ENCODE data around the gene THAP6.

THAP6 gene

DNA sequence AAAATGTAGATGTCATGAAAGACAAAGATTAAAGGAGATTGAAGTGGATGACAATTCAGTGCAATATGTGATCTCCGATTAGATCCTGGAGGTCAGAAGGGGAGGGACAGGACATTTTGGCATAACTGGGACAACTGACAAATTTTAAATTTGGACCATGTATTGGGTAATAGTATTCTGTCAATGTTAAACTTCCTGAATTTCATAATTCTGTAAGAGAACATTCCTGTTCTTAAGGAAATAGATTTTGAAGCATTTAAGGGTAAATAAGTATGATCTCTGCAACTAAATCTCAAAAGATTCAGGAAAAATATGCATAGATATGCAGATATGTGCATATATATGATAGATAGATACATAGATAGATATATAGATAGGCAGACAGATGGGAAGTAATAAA, 52.6 kb downstream of the THAP6 start:
- H3K9me3 ChIP-seq (ENCODE audit: control insufficient read depth, insufficient read depth, low read depth, low read length): no peaks in the 10 kb centered on the region
- POLR2A ChIA-PET: no interaction called here
- CTCF ChIA-PET: no interaction called here
- no peak overlapping the region for H3K4me3 ChIP-seq (ENCODE audit: low read depth, low read length)
- H3K36me3 ChIP-seq (ENCODE audit: control insufficient read depth in 2 of 2, insufficient read depth in 1 of 2, low read length in 2 of 2): no peaks in the 10 kb centered on the region
- no peak overlapping the region for H3K27ac ChIP-seq (ENCODE audit: extremely low read depth, low read depth, low read length)
- TF ChIP-seq ZNF140 (tag by site-specific recombination; IDR thresholded peaks at IDR 0.05) (no peak), TCF7L2 (IDR thresholded peaks at IDR 0.05; ENCODE audit: borderline replicate concordance, low read depth, low read length) (no peak), ZNF571 (tag by site-specific recombination; IDR thresholded peaks at IDR 0.05) (no peak), ZNF10 (tag by site-specific recombination; IDR thresholded peaks at IDR 0.05) (no peak)
- TF ChIP-seq, protein P1, sequence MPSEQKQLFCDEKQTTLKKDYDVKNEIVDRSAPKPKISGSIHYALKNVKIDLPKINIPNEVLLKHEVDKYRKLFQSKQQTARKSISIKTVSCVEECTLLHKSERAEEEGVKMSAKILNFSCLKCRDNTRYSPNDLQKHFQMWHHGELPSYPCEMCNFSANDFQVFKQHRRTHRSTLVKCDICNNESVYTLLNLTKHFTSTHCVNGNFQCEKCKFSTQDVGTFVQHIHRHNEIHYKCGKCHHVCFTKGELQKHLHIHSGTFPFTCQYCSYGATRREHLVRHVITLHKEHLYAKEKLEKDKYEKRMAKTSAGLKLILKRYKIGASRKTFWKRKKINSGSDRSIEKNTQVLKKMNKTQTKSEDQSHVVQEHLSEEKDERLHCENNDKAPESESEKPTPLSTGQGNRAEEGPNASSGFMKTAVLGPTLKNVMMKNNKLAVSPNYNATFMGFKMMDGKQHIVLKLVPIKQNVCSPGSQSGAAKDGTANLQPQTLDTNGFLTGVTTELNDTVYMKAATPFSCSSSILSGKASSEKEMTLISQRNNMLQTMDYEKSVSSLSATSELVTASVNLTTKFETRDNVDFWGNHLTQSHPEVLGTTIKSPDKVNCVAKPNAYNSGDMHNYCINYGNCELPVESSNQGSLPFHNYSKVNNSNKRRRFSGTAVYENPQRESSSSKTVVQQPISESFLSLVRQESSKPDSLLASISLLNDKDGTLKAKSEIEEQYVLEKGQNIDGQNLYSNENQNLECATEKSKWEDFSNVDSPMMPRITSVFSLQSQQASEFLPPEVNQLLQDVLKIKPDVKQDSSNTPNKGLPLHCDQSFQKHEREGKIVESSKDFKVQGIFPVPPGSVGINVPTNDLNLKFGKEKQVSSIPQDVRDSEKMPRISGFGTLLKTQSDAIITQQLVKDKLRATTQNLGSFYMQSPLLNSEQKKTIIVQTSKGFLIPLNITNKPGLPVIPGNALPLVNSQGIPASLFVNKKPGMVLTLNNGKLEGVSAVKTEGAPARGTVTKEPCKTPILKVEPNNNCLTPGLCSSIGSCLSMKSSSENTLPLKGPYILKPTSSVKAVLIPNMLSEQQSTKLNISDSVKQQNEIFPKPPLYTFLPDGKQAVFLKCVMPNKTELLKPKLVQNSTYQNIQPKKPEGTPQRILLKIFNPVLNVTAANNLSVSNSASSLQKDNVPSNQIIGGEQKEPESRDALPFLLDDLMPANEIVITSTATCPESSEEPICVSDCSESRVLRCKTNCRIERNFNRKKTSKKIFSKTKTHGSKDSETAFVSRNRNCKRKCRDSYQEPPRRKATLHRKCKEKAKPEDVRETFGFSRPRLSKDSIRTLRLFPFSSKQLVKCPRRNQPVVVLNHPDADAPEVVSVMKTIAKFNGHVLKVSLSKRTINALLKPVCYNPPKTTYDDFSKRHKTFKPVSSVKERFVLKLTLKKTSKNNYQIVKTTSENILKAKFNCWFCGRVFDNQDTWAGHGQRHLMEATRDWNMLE (tag by site-specific recombination; conservative IDR thresholded peaks at IDR 0.05; ENCODE audit: low read depth): no peak
- TF ChIP-seq, protein P2, sequence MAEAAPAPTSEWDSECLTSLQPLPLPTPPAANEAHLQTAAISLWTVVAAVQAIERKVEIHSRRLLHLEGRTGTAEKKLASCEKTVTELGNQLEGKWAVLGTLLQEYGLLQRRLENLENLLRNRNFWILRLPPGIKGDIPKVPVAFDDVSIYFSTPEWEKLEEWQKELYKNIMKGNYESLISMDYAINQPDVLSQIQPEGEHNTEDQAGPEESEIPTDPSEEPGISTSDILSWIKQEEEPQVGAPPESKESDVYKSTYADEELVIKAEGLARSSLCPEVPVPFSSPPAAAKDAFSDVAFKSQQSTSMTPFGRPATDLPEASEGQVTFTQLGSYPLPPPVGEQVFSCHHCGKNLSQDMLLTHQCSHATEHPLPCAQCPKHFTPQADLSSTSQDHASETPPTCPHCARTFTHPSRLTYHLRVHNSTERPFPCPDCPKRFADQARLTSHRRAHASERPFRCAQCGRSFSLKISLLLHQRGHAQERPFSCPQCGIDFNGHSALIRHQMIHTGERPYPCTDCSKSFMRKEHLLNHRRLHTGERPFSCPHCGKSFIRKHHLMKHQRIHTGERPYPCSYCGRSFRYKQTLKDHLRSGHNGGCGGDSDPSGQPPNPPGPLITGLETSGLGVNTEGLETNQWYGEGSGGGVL (tag by site-specific recombination; IDR thresholded peaks at IDR 0.05): no peak
- no peaks in the 10 kb centered on the region for H3K4me1 ChIP-seq (ENCODE audit: control insufficient read depth, insufficient read depth, low read length)

DNA sequence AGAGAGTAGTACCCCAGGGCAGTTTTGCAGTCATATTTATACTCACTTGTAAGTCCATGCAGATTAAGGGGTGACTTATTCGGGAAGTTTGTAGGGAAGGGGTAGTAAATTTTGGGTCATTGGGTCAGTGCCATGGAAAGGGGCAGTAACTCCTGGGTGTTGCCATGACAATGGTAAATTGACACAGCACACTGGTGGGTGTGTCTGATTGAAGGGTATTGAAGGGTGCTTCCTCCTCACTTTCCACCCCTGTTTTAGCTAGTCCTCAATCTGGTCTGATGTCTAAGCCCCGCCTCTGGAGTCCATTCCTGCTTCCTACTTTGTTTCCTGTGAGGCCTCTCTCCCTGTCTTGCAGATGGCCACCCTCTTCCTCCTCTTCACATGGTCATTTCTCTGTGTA, 53.5 kb downstream of the THAP6 start:
- no peaks in the 10 kb centered on the region for H3K4me1 ChIP-seq (ENCODE audit: control insufficient read depth, insufficient read depth, low read length)
- ChIA-PET CTCF (no interaction called here), POLR2A (no interaction called here)
- TF ChIP-seq ZIC2 (tag by site-specific recombination; IDR thresholded peaks at IDR 0.05) (no peak), ZNF76 (tag by site-specific recombination; IDR thresholded peaks at IDR 0.05; ENCODE audit: borderline replicate concordance, low read depth) (no peak), ZNF791 (tag by site-specific recombination; IDR thresholded peaks at IDR 0.05) (no peak)
- H3K36me3 ChIP-seq (ENCODE audit: control insufficient read depth in 2 of 2, insufficient read depth in 1 of 2, low read length in 2 of 2): no peaks in the 10 kb centered on the region
- no peak overlapping the region for H3K4me3 ChIP-seq (ENCODE audit: low read depth, low read length)
- H3K27ac ChIP-seq (ENCODE audit: extremely low read depth, low read depth, low read length): no peak overlapping the region
- H3K9me3 ChIP-seq (ENCODE audit: control insufficient read depth, insufficient read depth, low read depth, low read length): no peaks in the 10 kb centered on the region

Data from HEK293 (cell line).